H4 (cell line): ENCODE measurements around the gene RAB11FIP4. TPM values are rescaled to one million over a fixed set of nuclear protein-coding genes. Genes with fewer than 3 reads are reported as not detected.
"Not testable (repeated sequence)": the region's sequence is repeated elsewhere in the genome, so short reads cannot be mapped to it uniquely, and the experiment has no call there.

Experiments
- DNase-seq: peaks from one replicate; pipeline ENCODE4 v3.0.0-alpha.2; 2015; ENCODE audit warnings: low spot score
- total RNA-seq: library from RNA; depleted of rRNA; stranded (reverse); fragments of >200 nt; shearing (Covaris generic); gene quantifications from 2 replicates; pipeline ENCODE4 v1.2.3, GENCODE V29; 2014

The RAB11FIP4 gene
- total RNA-seq, 1 experiment from 2014 or later: 4.8 TPM

- no peak for DNase-seq
These were observed 41.8 kb downstream of the RAB11FIP4 start for GRCh38 chr17:31433091-31433790.

DNA sequence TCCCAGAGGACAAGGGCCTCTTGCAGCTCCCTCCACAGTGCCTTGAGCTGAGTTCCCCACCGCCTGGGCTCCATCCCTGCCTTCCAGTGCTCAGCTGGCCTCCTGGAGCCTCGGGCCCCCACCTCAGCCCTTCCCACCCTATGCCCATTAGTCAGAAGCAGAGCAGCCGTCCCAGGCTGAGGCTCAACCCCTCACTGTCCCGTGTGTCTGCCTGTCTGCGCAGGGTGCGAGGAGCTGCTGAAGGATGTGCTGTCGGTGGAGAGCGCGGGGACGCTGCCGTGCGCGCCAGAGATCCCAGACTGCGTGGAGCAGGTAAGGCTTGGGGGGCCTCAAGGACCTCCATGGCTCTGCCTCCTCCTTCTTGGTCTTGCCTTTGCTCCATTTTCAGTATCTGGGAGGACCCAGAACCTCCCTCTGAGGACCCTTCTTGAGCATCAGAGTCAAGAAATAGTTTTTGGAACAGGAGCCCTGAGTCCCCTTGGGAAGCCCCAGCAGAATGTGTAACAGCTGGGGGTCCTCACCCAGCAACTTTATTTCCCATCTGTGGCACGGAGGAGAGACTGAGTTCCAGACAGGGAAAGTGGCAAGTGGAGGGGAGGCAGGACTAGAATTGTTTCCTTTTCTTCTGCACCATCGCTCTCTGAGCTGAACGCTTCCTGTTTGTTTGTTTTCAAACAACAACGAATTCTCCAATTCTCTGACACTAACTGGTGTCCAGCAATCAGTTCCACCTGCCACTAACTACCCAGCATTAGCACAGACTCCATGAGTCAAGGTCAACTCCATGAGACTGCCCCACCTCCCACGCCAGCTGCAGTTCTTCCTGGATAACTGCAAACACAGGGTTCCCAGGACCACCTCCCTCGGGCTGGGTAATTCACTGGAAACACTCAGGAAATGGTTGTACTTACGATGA is 42.6 kb downstream of the RAB11FIP4 start:
- DNase-seq: no peak

- no peak for DNase-seq
These were observed 43.2 kb downstream of the RAB11FIP4 start for GRCh38 chr17:31434727-31435050.

DNA sequence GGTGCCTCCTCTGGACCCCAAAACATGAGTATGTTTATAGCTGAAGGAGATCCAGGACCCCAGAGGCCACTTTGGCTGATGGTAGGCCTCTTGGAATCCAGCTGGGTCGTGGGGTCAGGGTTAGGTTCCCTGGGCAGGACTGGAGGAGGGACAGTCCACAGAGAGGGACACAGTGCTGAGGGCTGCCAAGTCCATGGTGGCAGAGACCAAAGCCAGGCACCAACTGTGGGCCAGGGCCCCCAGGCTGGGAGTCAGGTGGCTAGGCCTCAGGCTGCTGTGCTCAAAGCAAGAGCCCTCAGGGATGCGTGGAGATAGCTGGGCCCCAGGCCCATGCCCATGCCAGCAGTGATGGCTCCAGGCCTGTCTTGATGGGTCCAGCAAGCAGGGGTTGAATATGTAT is 44.1 kb downstream of the RAB11FIP4 start:
- DNase-seq: no peak

- no peak for DNase-seq
These were observed 46.4 kb downstream of the RAB11FIP4 start for GRCh38 chr17:31437720-31438400.

GRCh38 chr17:31439716-31440115 is 48.2 kb downstream of the RAB11FIP4 start:
- no peak for DNase-seq

DNA sequence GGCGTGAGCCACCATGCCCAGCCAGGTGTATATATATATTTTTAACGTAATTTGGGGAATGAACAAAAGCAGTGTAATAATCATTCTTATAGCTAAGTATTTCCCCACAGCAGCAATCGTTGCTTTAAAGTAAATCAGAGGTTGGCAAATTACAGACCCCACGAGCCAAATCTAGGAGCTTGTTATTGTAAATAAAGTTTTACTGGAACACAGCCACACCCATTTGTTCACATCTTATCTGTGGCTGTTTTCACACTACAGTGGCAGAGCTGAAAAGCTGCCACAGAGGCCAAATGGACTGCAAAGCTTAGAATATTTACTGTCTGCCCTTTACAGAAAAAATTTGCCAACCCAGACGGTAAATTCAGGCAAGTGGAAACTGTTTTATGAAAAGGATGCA is 50.8 kb downstream of the RAB11FIP4 start:
- no peak for DNase-seq

GRCh38 chr17:31442856-31443255 is 51.4 kb downstream of the RAB11FIP4 start:
- DNase-seq: not testable (repeated sequence)

DNA sequence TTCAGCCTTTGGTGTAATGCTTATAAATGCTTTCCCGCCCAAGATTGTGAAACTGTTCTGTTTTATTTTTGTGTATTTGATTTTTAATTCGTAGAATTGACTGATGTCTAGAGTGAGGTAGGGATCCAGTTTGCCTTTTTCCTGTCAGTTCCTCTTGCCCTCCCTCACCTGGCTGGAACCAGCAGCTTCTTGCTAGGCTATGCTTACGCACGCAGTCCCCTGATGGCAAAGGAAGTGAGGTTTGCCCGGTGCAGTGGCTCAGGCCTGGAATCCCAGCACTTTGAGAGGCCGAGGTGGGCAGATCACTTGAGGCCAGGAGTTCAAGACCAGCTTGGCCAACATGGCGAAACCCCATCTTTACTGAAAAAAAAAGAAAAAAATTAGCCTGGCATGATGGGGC is 51.9 kb downstream of the RAB11FIP4 start:
- no peak for DNase-seq

DNA sequence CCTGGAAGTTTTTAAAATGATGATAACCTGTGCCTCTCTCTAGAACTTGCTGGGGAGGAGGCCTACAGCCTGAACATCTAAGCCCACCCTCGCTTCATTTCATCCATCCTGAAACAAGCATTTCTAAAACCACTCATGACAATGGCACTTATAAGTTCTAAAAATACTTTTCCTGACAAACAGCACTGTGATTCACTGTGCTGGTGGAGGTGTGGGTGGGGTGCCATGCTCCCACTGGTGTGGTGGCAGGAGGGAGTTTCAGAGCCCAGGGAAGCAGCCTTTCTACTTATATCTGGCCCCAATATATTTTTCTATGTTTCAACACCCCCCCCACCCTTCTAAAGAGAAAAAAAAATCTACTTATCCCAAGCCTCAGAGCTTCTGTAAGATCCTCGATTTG is 52.6 kb downstream of the RAB11FIP4 start:
- no peak for DNase-seq

- no peak for DNase-seq
These were observed 54.9 kb downstream of the RAB11FIP4 start for GRCh38 chr17:31446195-31446967.

- peak; percentile 27 for DNase-seq
These were observed 57.1 kb downstream of the RAB11FIP4 start for GRCh38 chr17:31448467-31449077.

- DNase-seq: no peak
These were observed 57.6 kb downstream of the RAB11FIP4 start for GRCh38 chr17:31449111-31449510.

- no peak for DNase-seq
These were observed 58.3 kb downstream of the RAB11FIP4 start for GRCh38 chr17:31449746-31450145.

DNA sequence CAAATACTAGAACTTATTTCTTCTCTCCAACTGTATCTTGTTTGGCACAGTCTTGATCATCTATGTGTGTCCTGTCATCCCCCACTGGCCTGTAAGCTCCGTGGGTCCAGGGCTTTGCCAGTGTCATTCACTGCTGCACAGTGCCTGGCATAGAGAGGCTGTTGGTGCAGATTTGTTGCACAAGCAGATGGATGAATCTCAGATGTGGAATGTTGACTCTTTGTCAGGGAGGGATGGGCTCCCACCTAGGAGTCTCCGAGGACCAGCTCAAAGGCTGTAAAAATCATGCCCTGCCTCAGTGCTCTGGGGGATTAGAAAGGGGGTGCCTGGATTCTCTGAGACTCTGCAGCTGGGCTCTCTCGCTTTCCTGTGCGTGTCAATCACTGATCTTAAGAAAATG is 60.6 kb downstream of the RAB11FIP4 start:
- DNase-seq: no peak

GRCh38 chr17:31452561-31453110 is 61.2 kb downstream of the RAB11FIP4 start:
- DNase-seq: no peak

- DNase-seq: no peak
These were observed 62.4 kb downstream of the RAB11FIP4 start for GRCh38 chr17:31453896-31454295.

DNA sequence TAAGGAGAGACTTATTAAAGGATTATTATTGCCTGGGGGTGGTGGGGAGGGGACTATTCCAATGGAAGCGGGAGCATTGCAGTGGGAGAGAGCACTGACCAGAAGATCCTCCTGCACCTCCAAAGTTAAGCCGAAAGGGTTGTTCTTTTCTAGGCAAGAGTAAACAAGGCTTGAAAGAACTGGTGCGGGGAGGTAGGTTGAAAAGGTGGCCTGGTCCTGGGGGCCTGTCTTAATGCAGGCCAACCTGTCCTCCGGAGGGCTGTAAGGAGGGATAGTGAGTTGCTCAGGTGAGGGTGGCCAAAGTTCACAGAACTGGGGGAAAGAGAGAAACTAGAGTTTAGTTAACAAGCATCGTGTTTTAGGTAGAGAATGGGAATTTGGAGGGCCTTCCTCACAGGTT is 65.3 kb downstream of the RAB11FIP4 start:
- DNase-seq: no peak

DNA sequence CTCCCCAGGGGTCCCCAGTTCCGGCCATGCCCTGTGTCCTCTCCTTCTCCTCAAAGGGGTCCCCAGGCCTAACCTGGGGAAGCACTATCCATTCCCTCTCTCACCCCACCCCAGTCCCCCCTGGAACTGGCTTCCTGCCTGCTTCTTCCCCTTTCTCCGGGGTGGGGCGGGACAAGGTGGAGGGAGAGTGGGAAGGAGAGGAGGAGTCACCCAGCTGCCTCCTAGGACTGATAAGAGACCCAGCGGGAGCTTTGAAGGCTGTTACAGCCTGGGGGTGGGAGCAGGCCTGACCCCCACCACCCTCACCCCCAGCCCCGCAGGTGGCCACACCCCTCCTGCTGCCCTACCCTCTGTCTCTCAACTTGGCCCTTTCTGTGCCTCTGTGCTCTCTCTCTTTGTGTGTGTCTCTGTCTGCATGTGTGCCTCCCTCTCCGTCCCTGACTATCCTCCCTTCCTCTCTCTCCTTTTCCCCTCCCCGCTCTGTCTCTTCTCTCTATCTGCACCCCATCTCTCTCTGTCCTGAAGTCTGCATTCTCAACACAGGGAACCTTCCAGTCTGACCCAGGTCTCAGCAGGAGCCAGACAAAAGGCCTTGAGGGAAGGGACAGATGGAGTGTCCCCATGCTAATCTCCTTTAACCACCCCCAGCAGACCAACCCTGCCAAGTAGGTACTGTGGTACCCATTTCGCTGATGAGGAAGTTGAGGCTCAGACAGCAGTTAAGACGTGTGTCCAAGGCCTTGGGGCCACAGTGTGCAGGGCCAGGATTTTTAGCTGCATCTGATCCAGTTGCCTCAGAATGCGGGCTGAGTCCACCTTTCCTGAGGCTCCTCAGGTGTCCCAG is 66.1 kb downstream of the RAB11FIP4 start:
- no peak for DNase-seq

- no peak for DNase-seq
These were observed 67.4 kb downstream of the RAB11FIP4 start for GRCh38 chr17:31458829-31459228.
